Endothelial cell of umbilical vein (primary cell): ENCODE data around the gene TMEM167A.

ENCODE experiments used
- CTCF ChIP-seq, 2 donors: IDR thresholded peaks; 1 replicate in 1 of 2; 2 replicates in 1 of 2; pipeline ENCODE4 v1.5.1; 2011; ENCODE audit warnings: low read length in 2 of 2, mild to moderate bottlenecking in 2 of 2, moderate library complexity in 2 of 2, control low read depth in 1 of 2, inconsistent platforms in 1 of 2, low read depth in 1 of 2; ENCODE audit not compliant: insufficient read depth in 1 of 2; ENCODE audit errors: extremely low read depth in 1 of 2
- EZH2 ChIP-seq: IDR thresholded peaks from 2 replicates; pipeline ENCODE4 v1.6.1; 2012; ENCODE audit warnings: borderline replicate concordance, low read depth, mild to moderate bottlenecking, moderate library complexity, low read length, inconsistent platforms; ENCODE audit not compliant: severe bottlenecking
- GATA2 ChIP-seq: IDR thresholded peaks from 2 replicates; pipeline ENCODE4 v1.7.0; 2011; ENCODE audit warnings: low read depth, mild to moderate bottlenecking, moderate library complexity, mixed read lengths, low read length; ENCODE audit not compliant: insufficient read length, insufficient read depth
- JUN ChIP-seq: IDR thresholded peaks from 2 replicates; pipeline ENCODE4 v1.6.1; 2011; ENCODE audit warnings: borderline replicate concordance, low read depth; ENCODE audit not compliant: insufficient read length, insufficient read depth
- MAX ChIP-seq: IDR thresholded peaks from 2 replicates; pipeline ENCODE4 v1.6.1; 2011; ENCODE audit not compliant: insufficient read depth, insufficient read length
- MYC ChIP-seq: IDR thresholded peaks from one replicate; pipeline ENCODE4 v1.6.1; 2011; ENCODE audit warnings: mild to moderate bottlenecking, low read depth, low read length
- POLR2A ChIP-seq: IDR thresholded peaks from 2 replicates; pipeline ENCODE4 v1.6.1; 2012; ENCODE audit warnings: low read depth, mild to moderate bottlenecking, control low read depth, low read length
- POLR2AphosphoS5 ChIP-seq: IDR thresholded peaks from 2 replicates; pipeline ENCODE4 v1.6.1; 2012; ENCODE audit warnings: low read depth, mild to moderate bottlenecking, control low read depth, low read length, moderate library complexity; ENCODE audit not compliant: insufficient read depth

- TF ChIP-seq CTCF (IDR thresholded peaks at IDR 0.05; ENCODE audit: extremely low read depth in 1 of 2, insufficient read depth in 1 of 2, low read depth in 1 of 2, low read length in 2 of 2) = no peak
- TF ChIP-seq POLR2AphosphoS5 = no peak
- no peak for TF ChIP-seq MYC
- TF ChIP-seq MAX = no peak
- no peak for TF ChIP-seq POLR2A
- TF ChIP-seq EZH2 = no peak
- no peak for TF ChIP-seq JUN
- no peak for TF ChIP-seq GATA2
Observed at GRCh38 chr5:83006683-83007283, 70.4 kb downstream of the TMEM167A start.
